HL-60 (cell line): Measurements from ENCODE around the gene CAMKK1.

ENCODE experiments used
- DNase-seq, 2 experiments: peaks; one replicate each; pipeline ENCODE4 v3.0.0-alpha.2; 2010 to 2020; ENCODE audit warnings: low read depth in 1 of 2, low spot score in 1 of 2
- H3K27ac ChIP-seq: fragments of 250-450 bp; sonication (Bioruptor Pico); replicated peaks from 2 replicates; pipeline ENCODE4 v1.5.1; 2020; ENCODE audit warnings: mild to moderate bottlenecking, moderate library complexity
- H3K27me3 ChIP-seq: fragments of 250-450 bp; sonication (Bioruptor Pico); 2 replicates; pipeline ENCODE4 v1.5.1; 2021; ENCODE audit warnings: mild to moderate bottlenecking, moderate library complexity; ENCODE audit not compliant: insufficient read depth, poor library complexity, severe bottlenecking
- H3K4me3 ChIP-seq: replicated peaks from 2 replicates; pipeline ENCODE4 v1.5.1; 2011; ENCODE audit warnings: mild to moderate bottlenecking, control low read depth, low read length; ENCODE audit not compliant: insufficient read depth
- CTCF ChIP-seq: IDR thresholded peaks from one replicate; pipeline ENCODE4 v1.5.1; 2011; ENCODE audit warnings: low read length, control low read depth, inconsistent platforms; ENCODE audit not compliant: insufficient read depth
- GABPA ChIP-seq: IDR thresholded peaks from 2 replicates; pipeline ENCODE4 v1.6.1; 2012; ENCODE audit warnings: low read depth
- POLR2AphosphoS5 ChIP-seq: IDR thresholded peaks from 2 replicates; pipeline ENCODE4 v1.6.1; 2012; ENCODE audit warnings: low read depth
- SPI1 ChIP-seq: IDR thresholded peaks from 2 replicates; pipeline ENCODE4 v1.6.1; 2012; ENCODE audit warnings: low read depth, mild to moderate bottlenecking, borderline replicate concordance
- TF ChIP-seq, protein P1 (sequence below): IDR thresholded peaks from 2 replicates; pipeline ENCODE4 v1.6.1; 2012; ENCODE audit warnings: low read depth; ENCODE audit not compliant: insufficient replicate concordance

CAMKK1 gene

DNA sequence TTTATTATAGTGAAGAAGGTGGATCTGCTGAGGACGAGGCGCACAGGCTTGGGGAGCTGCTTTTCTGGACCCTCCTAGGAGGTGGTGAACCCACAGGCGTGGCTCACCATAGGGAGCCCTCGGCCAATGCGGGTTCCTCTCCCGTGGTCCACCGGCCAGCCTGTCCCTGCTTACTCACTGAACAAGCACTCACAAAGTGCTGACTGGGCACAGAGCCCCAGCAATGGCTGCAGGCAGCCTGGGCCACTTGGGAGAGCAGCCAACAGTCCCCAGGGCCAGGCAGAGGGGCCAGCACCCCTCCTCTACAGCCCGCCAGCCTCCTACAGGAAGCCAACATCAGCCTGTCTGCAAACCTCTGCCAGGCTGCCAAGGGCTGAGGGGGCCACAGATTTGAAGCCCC lies 27.7 kb downstream of the CAMKK1 start:
- no peak for DNase-seq
- no peak overlapping the region for H3K27ac ChIP-seq
- TF ChIP-seq, protein P1, sequence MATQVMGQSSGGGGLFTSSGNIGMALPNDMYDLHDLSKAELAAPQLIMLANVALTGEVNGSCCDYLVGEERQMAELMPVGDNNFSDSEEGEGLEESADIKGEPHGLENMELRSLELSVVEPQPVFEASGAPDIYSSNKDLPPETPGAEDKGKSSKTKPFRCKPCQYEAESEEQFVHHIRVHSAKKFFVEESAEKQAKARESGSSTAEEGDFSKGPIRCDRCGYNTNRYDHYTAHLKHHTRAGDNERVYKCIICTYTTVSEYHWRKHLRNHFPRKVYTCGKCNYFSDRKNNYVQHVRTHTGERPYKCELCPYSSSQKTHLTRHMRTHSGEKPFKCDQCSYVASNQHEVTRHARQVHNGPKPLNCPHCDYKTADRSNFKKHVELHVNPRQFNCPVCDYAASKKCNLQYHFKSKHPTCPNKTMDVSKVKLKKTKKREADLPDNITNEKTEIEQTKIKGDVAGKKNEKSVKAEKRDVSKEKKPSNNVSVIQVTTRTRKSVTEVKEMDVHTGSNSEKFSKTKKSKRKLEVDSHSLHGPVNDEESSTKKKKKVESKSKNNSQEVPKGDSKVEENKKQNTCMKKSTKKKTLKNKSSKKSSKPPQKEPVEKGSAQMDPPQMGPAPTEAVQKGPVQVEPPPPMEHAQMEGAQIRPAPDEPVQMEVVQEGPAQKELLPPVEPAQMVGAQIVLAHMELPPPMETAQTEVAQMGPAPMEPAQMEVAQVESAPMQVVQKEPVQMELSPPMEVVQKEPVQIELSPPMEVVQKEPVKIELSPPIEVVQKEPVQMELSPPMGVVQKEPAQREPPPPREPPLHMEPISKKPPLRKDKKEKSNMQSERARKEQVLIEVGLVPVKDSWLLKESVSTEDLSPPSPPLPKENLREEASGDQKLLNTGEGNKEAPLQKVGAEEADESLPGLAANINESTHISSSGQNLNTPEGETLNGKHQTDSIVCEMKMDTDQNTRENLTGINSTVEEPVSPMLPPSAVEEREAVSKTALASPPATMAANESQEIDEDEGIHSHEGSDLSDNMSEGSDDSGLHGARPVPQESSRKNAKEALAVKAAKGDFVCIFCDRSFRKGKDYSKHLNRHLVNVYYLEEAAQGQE, result no peak
- TF ChIP-seq GABPA (no peak), CTCF (no peak), SPI1 (no peak), POLR2AphosphoS5 (no peak)
- H3K27me3 ChIP-seq, result no peaks in the 10 kb centered on the region
- no peak overlapping the region for H3K4me3 ChIP-seq

- no peak overlapping the region for H3K4me3 ChIP-seq
- H3K27me3 ChIP-seq, result no peaks in the 10 kb centered on the region
- TF ChIP-seq GABPA (no peak), SPI1 (no peak), POLR2AphosphoS5 (no peak), CTCF (no peak)
- TF ChIP-seq, protein P1, result no peak
- no peak overlapping the region for H3K27ac ChIP-seq
- DNase-seq, result no peak
Observed at GRCh38 chr17:3864534-3864933, 28.3 kb downstream of the CAMKK1 start.

GRCh38 chr17:3861761-3862681 lies 30.8 kb downstream of the CAMKK1 start:
- no peak for TF ChIP-seq SPI1
- TF ChIP-seq, protein P1, result no peak
- TF ChIP-seq POLR2AphosphoS5, result no peak
- TF ChIP-seq CTCF, result no peak
- no peak for TF ChIP-seq GABPA
- Histone ChIP-seq H3K4me3 (no peak overlapping the region), H3K27ac (no peak overlapping the region), H3K27me3 (no peaks in the 10 kb centered on the region)
- no peak for DNase-seq
